ENCODE measurements around the gene TMEM171. TPM values are rescaled to one million over a fixed set of nuclear protein-coding genes. Genes with fewer than 3 reads are reported as not detected.
A peak's percentile ranks its signal among the peaks of the same experiment; 100 is the strongest.

Gene TMEM171
- total and polyA plus RNA-seq, 9 donors = 0.60 to 2.1 (median 0.80) TPM

DNA sequence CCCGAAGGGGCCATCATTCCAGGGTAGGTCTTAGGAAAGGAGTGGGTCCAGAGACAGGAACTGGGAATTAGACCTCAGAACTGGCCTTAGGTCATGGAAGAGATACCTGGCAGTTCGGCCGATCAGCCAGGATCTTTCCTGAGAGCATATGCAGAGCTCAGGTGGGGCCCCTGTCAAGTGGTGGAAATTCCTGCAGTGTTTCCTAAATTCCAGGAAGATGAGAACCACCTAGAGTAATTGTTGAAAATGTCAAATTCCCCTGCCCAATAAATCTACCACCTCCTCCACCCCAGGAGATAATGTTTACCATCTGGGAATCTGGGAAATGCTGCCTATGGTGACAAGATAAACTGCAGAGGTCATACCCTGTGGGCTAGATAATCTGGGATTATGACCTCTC lies 14.6 kb downstream of the TMEM171 start:
- Histone ChIP-seq H3K36me3 (ENCODE audit: control insufficient read depth, insufficient read depth, low read length) (no peaks in the 10 kb centered on the region), H3K27me3 (ENCODE audit: control insufficient read depth, insufficient read depth, low read length) (peaks cover 9% of the 10 kb centered on the region), H3K4me1 (ENCODE audit: control insufficient read depth, insufficient read depth, low read length) (peaks cover 17% of the 10 kb centered on the region), H3K4me3 (ENCODE audit: low read length) (no peak overlapping the region), H3K9me3 (replicated peaks; ENCODE audit: control insufficient read depth, low read depth, low read length) (no peaks in the 10 kb centered on the region), H3K27ac (ENCODE audit: low read length) (no peak overlapping the region)
- 65% methylated on average over 3 of the region's 3 CpGs for WGBS (ENCODE audit: insufficient coverage)
- DNase-seq = no peak

- WGBS (ENCODE audit: insufficient coverage) = 72% methylated on average over 2 of the region's 6 CpGs
- DNase-seq = no peak
- no peak overlapping the region for H3K27ac ChIP-seq (ENCODE audit: low read length)
Measured at GRCh38 chr5:73135429-73136054, 15.2 kb downstream of the TMEM171 start.

DNA sequence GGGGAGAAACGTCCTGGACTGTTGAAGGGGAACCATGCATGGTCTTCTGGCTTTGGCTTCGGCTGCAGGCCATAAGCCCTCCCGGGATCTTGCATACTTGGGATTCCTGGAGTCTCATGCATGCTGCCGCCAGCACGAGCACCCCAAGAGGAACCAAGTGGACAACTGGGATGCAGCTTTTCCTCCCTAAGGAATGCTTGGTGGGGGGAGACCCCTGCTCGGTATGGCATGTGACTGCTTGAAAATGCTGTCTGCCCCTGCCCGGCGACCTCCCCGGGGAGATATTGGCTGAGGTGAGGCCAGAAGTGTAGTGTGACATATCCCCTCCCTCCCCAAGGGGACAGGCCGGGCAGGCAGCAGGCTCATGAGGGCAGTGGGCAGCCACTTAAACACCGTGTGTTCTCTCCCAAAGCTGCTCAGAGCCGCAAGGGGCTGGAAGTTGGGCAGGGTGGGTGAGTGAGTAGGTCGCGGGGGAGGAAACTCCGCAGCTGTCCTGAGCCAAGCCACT lies 15.7 kb downstream of the TMEM171 start:
- Histone ChIP-seq H3K36me3 (ENCODE audit: control insufficient read depth, insufficient read depth, low read length) (no peaks in the 10 kb centered on the region), H3K27me3 (ENCODE audit: control insufficient read depth, insufficient read depth, low read length) (peaks cover 9% of the 10 kb centered on the region), H3K4me1 (ENCODE audit: control insufficient read depth, insufficient read depth, low read length) (peaks cover 17% of the 10 kb centered on the region), H3K4me3 (ENCODE audit: low read length) (no peak overlapping the region), H3K27ac (ENCODE audit: low read length) (peak overlapping the region; percentile 7), H3K9me3 (replicated peaks; ENCODE audit: control insufficient read depth, low read depth, low read length) (no peaks in the 10 kb centered on the region)
- DNase-seq = no peak
- WGBS (ENCODE audit: insufficient coverage) = 36% methylated on average over 9 of the region's 15 CpGs

More at GRCh38 chr5:73135429-73136054, 15.2 kb downstream of the TMEM171 start:
- Histone ChIP-seq H3K4me1 (ENCODE audit: control insufficient read depth, insufficient read depth, low read length) (peaks cover 17% of the 10 kb centered on the region), H3K36me3 (ENCODE audit: control insufficient read depth, insufficient read depth, low read length) (no peaks in the 10 kb centered on the region), H3K4me3 (ENCODE audit: low read length) (no peak overlapping the region), H3K9me3 (replicated peaks; ENCODE audit: control insufficient read depth, low read depth, low read length) (no peaks in the 10 kb centered on the region), H3K27me3 (ENCODE audit: control insufficient read depth, insufficient read depth, low read length) (peaks cover 9% of the 10 kb centered on the region)

GRCh38 chr5:73137563-73138530 lies 17.5 kb downstream of the TMEM171 start:
- no peak overlapping the region for H3K4me3 ChIP-seq (ENCODE audit: low read length)
- peaks cover 17% of the 10 kb centered on the region for H3K4me1 ChIP-seq (ENCODE audit: control insufficient read depth, insufficient read depth, low read length)
- H3K27ac ChIP-seq (ENCODE audit: low read length) = no peak overlapping the region
- DNase-seq = no peak
- WGBS (ENCODE audit: insufficient coverage) = 81% methylated on average over 9 of the region's 10 CpGs
- no peaks in the 10 kb centered on the region for H3K36me3 ChIP-seq (ENCODE audit: control insufficient read depth, insufficient read depth, low read length)
- peaks cover 9% of the 10 kb centered on the region for H3K27me3 ChIP-seq (ENCODE audit: control insufficient read depth, insufficient read depth, low read length)
- no peaks in the 10 kb centered on the region for H3K9me3 ChIP-seq (replicated peaks; ENCODE audit: control insufficient read depth, low read depth, low read length)

- DNase-seq = no peak
- no CpG with 5 or more reads among the region's 3 CpGs for WGBS (ENCODE audit: insufficient coverage)
Measured at GRCh38 chr5:73139485-73139884, 19.1 kb downstream of the TMEM171 start.

GRCh38 chr5:73140801-73141200 lies 20.4 kb downstream of the TMEM171 start:
- Histone ChIP-seq H3K9me3 (replicated peaks; ENCODE audit: control insufficient read depth, low read depth, low read length) (no peaks in the 10 kb centered on the region), H3K27me3 (ENCODE audit: control insufficient read depth, insufficient read depth, low read length) (peaks cover 6% of the 10 kb centered on the region), H3K4me1 (ENCODE audit: control insufficient read depth, insufficient read depth, low read length) (peaks cover 19% of the 10 kb centered on the region), H3K4me3 (ENCODE audit: low read length) (no peak overlapping the region), H3K27ac (ENCODE audit: low read length) (no peak overlapping the region), H3K36me3 (ENCODE audit: control insufficient read depth, insufficient read depth, low read length) (no peaks in the 10 kb centered on the region)
- no peak for DNase-seq
- WGBS (ENCODE audit: insufficient coverage) = no CpG with 5 or more reads among the region's 1 CpG

More at GRCh38 chr5:73139485-73139884, 19.1 kb downstream of the TMEM171 start:
- Histone ChIP-seq H3K9me3 (replicated peaks; ENCODE audit: control insufficient read depth, low read depth, low read length) (no peaks in the 10 kb centered on the region), H3K4me1 (ENCODE audit: control insufficient read depth, insufficient read depth, low read length) (peaks cover 20% of the 10 kb centered on the region), H3K27ac (ENCODE audit: low read length) (no peak overlapping the region), H3K4me3 (ENCODE audit: low read length) (no peak overlapping the region), H3K27me3 (ENCODE audit: control insufficient read depth, insufficient read depth, low read length) (peaks cover 9% of the 10 kb centered on the region), H3K36me3 (ENCODE audit: control insufficient read depth, insufficient read depth, low read length) (no peaks in the 10 kb centered on the region)

DNA sequence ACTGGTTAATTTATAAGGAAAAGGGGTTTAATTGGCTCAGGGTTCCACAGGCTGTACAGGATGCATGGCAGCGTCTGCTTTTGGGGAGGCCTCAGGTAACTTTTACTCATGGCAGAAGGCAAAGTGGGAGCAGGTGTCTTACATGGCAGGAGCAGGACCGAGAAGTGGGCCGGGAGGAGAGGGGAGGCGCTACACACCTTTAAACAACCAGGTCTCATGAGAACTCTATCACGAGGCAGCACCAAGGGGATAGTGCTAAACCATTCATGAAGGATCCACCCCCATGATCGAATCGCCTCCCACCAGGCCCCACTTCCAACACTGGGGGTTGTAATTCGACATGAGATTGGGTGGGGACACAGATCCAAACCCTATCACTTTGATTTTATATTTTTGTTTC lies 21.7 kb downstream of the TMEM171 start:
- no peak overlapping the region for H3K27ac ChIP-seq (ENCODE audit: low read length)
- peaks cover 4% of the 10 kb centered on the region for H3K27me3 ChIP-seq (ENCODE audit: control insufficient read depth, insufficient read depth, low read length)
- DNase-seq = no peak
- no peaks in the 10 kb centered on the region for H3K36me3 ChIP-seq (ENCODE audit: control insufficient read depth, insufficient read depth, low read length)
- H3K4me3 ChIP-seq (ENCODE audit: low read length) = no peak overlapping the region
- H3K4me1 ChIP-seq (ENCODE audit: control insufficient read depth, insufficient read depth, low read length) = peaks cover 7% of the 10 kb centered on the region
- H3K9me3 ChIP-seq (replicated peaks; ENCODE audit: control insufficient read depth, low read depth, low read length) = no peaks in the 10 kb centered on the region
- WGBS (ENCODE audit: insufficient coverage) = 80% methylated on average over 3 of the region's 8 CpGs

DNA sequence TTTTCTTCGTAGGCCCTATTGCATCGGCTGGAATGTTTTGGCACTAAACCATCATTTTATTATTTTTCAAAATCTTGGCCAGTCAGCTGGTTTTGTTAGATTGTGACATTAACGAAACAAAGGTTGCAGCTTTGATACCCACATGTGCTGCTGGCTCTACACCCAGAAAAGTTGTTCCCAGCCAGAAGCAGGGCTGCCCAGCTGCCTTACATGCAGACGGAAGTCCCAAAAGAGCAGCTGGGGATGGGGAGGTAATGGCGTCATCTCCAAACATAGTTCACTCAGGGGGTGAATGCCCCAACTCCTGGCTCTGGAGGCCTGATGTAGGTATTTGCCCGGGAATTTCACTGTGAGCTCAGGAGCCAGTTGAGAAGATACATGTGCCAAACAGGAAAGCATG lies 23.3 kb downstream of the TMEM171 start:
- WGBS (ENCODE audit: insufficient coverage) = 79% methylated on average over 3 of the region's 6 CpGs
- H3K4me1 ChIP-seq (ENCODE audit: control insufficient read depth, insufficient read depth, low read length) = peaks cover 2% of the 10 kb centered on the region
- H3K27ac ChIP-seq (ENCODE audit: low read length) = no peak overlapping the region
- peak; percentile 4 for DNase-seq
- H3K36me3 ChIP-seq (ENCODE audit: control insufficient read depth, insufficient read depth, low read length) = no peaks in the 10 kb centered on the region
- H3K4me3 ChIP-seq (ENCODE audit: low read length) = no peak overlapping the region
- H3K9me3 ChIP-seq (replicated peaks; ENCODE audit: control insufficient read depth, low read depth, low read length) = no peaks in the 10 kb centered on the region
- H3K27me3 ChIP-seq (ENCODE audit: control insufficient read depth, insufficient read depth, low read length) = no peaks in the 10 kb centered on the region

- Histone ChIP-seq H3K27me3 (ENCODE audit: control insufficient read depth, insufficient read depth, low read length) (peaks cover 2% of the 10 kb centered on the region), H3K9me3 (replicated peaks; ENCODE audit: control insufficient read depth, low read depth, low read length) (no peaks in the 10 kb centered on the region), H3K4me1 (ENCODE audit: control insufficient read depth, insufficient read depth, low read length) (no peaks in the 10 kb centered on the region), H3K36me3 (ENCODE audit: control insufficient read depth, insufficient read depth, low read length) (no peaks in the 10 kb centered on the region), H3K27ac (ENCODE audit: low read length) (no peak overlapping the region), H3K4me3 (ENCODE audit: low read length) (no peak overlapping the region)
- DNase-seq = no peak
- no CpG with 5 or more reads among the region's 3 CpGs for WGBS (ENCODE audit: insufficient coverage)
Measured at GRCh38 chr5:73149540-73149939, 29.2 kb downstream of the TMEM171 start.

GRCh38 chr5:73150876-73151275 lies 30.5 kb downstream of the TMEM171 start:
- H3K27ac ChIP-seq (ENCODE audit: low read length) = no peak overlapping the region
- no peaks in the 10 kb centered on the region for H3K36me3 ChIP-seq (ENCODE audit: control insufficient read depth, insufficient read depth, low read length)
- no peak for DNase-seq
- H3K4me3 ChIP-seq (ENCODE audit: low read length) = no peak overlapping the region
- peaks cover 2% of the 10 kb centered on the region for H3K27me3 ChIP-seq (ENCODE audit: control insufficient read depth, insufficient read depth, low read length)
- 72% methylated on average over 7 of the region's 7 CpGs for WGBS (ENCODE audit: insufficient coverage)
- H3K9me3 ChIP-seq (replicated peaks; ENCODE audit: control insufficient read depth, low read depth, low read length) = no peaks in the 10 kb centered on the region
- H3K4me1 ChIP-seq (ENCODE audit: control insufficient read depth, insufficient read depth, low read length) = peaks cover 6% of the 10 kb centered on the region

Data from muscle of leg (tissue), 11 donors.